CD4-positive, alpha-beta T cell treated with Interleukin-21 for 1 hour (primary cell): ENCODE measurements around the gene YARS2.
"Not testable (repeated sequence)": the region's sequence is repeated elsewhere in the genome, so short reads cannot be mapped to it uniquely, and the experiment has no call there.

ENCODE experiments used
- DNase-seq: peaks from one replicate; pipeline ENCODE4 v3.0.0-alpha.2; 2020

The YARS2 gene

DNA sequence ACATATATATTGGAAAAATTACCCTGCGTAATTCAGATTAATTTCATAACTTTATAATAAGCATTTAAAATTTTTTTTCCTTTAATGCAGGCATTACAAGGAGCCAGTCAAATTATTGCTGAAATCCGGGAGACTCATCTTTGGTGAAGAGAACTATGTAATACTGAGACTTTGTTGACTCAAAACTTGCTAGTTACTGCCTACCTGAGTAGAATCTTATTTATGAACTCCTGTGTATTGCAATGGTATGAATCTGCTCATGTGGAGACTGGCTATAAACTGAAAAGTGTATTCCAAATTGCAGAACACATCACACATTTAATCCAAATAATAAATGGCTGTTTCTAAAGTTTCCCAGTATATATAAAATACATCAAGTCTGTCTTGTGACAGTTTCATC, 12.4 kb downstream of the YARS2 start:
- no peak for DNase-seq

DNA sequence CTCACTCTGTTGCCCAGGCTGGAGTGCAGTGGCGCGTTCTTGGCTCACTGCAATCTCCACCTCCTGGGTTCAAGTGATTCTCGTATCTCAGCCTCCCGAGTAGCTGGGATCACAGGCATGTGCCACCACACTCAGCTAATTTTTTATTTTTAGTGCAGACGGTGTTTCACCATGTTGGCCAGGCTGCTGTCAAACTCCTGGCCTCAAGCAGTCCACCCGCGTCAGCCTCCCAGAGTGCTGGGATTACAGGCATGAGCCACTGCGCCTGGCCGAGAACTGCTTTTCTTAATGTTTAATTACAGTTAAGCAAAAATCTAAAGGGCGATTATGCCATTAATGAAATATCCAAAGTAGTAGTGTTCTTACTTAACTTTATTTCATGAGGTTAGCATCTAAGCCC, 13.6 kb downstream of the YARS2 start:
- no peak for DNase-seq

DNA sequence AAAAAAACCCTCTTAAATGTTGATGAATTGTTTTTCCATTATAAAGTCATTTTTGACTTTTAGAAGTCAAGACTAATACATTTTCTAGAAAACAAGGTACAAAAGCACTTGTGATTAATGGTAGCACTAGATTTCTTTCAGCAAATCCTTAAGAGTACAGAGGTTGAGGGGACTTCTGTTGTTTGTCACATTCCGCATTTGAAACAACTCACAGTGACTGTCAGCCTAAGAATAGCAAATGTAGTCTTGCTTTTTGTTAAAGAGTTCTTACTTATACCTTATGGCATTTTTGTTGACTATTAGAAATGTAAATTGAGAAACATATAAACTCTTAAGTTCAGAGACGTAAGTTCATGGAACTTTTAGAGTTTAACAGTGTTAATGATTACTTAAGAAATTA, 16.4 kb downstream of the YARS2 start:
- DNase-seq, result no peak

DNA sequence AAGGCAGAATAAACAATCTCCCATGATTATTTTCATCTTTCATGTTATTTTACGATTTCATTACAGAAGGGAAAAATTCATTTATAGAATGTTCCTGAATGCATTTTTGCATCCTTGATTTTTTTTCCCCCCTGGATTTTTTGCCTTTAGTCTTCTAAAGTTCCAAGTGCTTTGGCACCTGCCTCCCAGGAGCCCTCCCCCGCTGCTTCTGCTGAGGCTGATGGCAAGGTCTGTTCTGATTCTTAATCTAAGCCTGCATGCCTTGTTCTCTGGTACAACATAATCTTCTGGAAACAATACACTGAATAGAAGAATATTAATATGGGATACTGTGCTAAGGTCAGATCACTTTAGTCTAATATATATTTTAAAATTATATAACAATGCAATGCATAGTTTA, 18.0 kb downstream of the YARS2 start:
- DNase-seq, result no peak

DNA sequence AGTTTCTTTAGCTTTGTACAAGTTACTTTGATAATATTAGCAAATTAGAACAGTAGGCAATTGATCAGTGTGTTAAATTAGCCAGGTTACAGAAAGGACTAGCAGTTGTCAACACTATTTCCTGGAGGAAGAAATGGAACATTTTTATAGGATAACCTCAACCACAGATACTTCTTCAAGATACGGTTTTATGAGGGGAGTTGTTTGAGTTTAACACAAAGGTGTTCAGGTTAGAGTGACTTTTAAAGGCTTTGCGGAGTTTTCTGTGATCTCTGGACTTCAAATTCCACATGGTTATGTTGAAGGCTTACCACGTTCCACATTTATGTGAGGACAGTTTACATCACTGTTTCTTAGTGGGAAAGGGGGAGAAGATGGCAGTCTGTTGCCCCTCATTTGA, 19.3 kb downstream of the YARS2 start:
- no peak for DNase-seq

DNA sequence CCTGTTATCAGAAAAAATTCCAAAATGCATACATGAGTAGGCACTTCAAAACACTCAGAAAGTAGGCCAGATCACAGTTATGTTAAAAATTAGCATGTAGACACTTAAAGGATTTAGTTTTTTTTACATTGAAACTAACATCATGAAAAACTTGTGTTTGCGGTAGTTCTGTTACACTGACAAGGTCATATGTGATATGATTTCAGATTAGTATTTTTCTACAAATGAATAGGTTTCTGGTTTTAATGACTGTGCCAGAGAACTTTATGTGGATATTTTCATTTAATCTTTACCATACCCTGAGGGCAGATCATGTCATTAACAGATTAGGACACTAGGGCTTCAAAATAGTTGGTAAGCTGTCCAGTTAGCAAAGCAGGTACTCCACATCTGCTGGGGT, 20.7 kb downstream of the YARS2 start:
- no peak for DNase-seq

DNA sequence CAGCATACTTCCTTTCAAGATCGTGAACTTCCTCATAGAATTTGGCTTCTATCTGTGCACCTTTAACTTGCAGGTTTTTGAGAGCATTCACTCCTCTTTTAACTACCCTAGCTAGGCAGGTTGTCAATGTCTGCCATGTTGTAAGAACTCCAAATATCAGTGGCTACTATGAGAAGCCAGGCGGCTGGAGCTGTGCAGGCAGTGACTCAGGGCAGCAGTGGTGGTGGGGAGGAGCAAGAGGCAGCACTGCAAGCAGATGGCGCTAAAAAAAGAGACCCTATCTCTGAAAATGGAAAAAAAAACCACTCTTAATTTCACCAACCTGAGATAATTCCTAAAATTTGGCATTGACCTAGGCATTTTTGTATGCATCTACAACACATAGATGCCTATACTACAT, 28.5 kb downstream of the YARS2 start:
- DNase-seq, result no peak

DNA sequence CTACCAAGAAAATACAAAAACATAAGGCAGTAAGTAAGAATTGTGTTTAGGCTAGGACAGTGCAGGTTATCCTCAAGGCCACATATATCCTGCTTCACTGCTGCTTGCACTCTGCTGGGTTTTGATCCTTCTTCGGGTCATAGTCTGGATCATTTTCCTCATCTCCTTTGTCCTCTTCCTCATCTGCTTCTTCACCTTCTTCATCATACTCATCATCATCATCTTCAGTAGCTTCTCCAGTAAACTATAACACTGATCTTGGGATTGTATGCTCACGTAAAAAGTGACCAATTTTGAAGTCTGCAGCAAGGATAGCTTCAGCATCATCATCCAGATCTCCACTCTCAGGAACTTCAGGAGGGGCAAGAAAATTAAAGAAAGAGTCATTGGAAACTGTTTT, 29.4 kb downstream of the YARS2 start:
- DNase-seq, result no peak

DNA sequence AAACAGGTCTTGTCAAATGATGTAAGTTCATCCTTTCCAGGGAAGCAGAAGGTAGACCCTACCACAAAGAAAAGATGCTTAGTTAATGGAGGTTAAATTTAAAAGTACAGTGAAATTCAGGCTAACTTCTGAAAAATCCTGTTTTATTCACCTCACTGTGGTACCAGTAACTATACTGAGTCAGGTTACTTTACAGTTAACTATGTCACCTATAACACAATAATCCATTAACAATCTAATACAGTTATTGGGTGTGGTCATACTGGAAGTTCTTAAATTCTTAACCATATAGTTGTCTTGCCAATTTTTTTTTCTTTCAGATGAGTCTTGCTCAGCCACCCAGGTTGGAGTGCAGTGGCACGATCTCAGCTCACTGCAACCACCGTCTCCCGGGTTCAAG, 30.4 kb downstream of the YARS2 start:
- DNase-seq, result not testable (repeated sequence)

DNA sequence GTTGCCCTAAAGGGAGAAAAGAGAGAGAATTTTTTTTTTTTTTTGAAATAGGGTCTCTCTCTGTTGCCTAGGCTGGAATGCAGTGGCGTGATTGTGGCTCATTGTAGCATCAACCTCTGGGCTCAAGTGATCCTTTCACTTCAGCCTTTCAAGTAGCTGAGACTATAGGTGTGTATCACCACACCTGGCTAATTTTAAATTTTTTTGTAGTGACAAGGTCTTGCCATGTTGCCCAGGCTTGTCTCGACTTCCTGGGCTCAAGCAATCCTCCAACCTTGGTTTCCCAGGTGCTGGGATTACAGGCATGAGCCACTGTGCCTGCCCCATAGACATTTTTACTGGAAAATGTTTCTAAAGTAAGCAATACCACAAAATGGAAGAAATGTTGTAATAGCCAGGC, 36.8 kb downstream of the YARS2 start:
- no peak for DNase-seq

DNA sequence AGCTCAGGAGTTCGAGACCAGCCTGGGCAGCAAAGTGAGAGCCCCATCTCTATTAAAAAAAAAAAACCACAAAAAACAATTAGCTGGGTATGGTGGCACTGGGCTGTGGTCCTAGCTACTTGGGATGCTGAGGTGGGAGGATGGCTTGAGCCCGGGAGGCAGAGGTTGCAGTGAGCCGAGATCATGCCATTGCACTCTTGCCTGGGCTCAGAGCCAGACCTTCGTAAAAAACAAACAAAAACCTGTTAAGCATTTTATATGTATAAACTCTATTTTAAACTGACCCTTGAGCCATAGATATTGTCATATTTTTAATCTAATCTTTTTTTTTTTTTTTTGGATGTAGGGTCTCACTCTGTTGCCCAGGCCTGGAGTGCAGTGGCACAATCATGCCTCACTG, 40.9 kb downstream of the YARS2 start:
- no peak for DNase-seq

DNA sequence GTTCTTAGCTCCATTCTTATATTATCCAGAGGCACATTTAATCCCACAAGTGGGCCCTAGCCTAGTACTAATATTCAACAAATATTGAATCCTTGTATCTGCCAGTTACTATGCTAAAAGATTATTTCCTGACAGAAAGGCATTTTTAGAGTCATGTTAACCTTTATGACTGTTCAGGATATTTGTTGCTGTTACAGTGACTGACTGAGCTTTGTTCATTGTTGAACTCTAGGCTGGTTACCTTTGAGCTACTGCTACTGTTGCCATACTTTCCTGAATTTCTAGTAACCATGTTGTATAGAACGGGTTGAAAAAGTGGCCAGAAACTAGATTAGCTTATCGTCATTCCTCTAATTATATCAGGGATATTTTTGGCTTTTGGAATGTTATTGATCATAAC, 46.8 kb downstream of the YARS2 start:
- no peak for DNase-seq

DNA sequence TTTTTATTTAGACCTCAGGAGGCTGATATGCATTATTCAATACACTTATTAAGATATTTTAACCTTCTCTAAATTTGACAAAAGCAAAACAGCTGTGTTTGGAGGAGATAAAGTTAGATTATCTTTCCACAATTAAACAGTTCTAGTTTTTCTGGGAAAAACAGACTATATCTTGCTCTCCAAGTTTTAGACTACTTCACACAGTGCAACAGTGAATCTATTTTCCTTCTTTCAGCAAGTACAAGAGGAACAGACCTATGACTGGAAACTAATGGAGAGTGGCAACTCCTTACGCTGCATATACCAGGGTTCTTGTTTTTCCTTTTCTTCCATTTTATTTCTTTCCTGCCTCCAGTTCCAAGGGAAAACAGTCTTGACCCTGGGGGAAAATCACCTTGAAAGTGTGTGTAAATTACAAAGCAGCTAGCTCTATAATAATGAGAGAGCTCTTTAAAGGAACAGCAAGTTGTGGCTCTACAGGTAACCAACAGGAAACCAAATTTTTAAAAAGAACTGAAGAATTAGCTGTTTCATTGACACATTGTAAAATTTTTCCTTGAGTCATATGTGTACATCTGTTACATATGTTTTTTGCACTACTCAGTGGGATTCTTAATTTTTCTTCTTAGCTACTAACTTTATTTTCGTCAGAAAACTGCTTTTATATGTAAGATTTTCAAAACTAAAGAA, 49.2 kb downstream of the YARS2 start:
- no peak for DNase-seq

DNA sequence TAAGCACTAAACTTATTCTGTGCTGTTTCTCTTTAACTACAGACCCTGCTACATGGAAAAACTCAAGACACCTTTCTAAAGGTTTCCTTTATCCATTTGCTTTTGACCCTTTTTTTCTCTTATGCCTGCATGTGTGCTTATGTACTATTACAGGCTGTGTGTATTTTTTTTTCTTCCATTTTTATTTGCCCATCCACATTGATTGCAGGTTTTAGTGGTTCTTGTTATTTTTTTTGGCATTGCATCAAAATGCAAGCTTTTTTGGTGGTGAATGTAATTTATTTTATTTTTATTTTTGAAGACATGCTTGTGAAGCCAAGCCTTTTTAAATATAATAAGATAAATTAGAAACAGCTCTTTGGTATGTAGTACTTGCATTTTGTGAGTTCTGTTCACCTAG, 49.9 kb downstream of the YARS2 start:
- DNase-seq, result no peak

DNA sequence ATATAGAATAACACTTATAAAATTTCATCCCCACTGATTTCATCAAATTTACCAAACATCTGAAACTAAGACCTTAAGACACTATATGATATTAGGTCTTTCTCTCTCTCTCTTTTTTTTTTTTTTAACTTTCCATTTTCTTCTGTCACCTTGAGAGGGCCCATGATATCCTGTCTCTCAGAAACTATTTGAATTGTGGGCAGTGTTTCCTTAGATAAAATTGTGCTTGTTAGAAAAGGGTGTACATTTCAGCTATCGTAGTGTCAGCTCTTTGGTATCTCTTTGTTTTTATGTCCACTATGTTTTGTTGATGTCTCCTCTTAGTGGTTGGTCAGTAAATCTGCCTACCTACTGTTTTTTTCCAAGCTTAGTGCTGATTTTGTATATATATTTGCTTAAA, 52.8 kb downstream of the YARS2 start:
- DNase-seq, result no peak

DNA sequence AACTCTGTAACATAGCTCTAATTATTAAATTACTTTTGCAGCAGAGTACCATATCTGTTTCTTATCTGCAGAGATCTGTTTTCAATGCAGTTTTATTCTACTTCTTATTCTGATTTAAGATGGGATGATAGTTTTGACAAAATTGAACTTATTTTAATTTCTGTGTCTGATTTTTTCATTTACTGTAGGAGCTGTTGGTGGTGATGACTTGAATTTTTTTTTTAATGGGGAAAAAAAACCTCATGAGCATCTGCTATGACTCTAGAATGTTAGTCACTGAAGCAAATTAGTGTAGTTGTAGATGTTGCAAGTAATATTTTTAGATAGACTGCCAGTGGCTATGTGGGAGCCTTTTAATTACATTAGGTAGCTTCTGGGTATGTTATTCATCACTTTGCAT, 53.2 kb downstream of the YARS2 start:
- DNase-seq, result no peak

DNA sequence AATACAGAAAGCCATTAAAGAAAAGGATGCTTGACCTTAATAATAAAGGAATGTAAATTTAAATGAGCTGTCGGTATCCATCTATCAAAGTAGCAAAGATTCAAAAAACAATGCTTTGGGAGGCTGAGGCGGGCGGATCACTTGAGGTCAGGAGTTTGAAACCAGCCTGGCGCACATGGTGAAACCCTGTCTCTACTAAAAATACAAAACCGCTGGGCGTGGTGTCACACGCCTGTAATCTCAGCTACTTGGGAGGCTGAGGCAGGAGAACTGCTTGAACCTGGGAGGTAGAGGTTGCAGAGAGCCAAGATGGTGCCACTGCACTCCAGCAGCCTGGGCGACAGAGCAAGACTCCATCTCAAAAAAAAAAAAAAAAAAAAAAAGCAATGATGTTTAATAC, 56.3 kb downstream of the YARS2 start:
- DNase-seq, result not testable (repeated sequence)

DNA sequence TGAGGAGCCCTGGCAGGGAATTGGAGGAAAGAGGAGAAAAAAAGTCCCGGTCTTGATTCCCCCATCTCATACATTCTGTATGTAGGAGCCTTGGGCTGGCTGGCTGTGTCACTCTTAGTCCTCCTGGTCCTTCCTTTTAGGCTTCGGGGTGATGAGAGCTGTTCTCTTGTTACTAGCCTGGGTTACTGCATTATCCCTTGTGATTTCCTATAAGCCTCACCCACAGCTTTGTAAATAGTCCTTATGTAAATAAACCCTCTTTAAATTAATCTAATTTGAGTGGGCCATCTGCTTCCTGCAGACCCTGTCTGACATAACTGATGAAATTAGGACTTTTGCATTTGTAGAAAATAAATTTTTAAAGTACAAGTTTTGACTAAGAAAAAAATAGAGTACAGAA, 57.4 kb downstream of the YARS2 start:
- no peak for DNase-seq

DNA sequence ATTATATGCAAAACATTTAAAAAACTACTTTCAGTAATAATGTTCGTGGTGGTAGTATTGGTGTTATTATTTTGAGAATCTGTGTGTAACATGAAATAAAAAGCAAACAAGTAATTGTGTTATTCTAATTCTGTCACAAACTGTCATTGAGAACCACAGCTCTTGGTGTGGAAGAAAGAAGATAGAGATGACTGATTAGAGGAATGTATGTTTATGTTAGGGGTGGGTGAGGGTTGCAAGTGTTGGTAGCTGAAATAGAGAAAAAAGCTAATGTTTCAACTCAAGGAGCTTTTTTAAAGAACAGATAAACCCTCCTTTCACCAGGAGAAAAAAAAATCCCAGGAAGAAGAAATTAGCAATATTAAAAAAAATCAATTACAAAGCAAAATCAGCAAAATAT, 58.3 kb downstream of the YARS2 start:
- no peak for DNase-seq
